DMS 273 treated with DMSO at 0.1 percent for 48 hours (cell line): Measurements from ENCODE around the gene PLCB3.

ENCODE experiments used
- DNase-seq: peaks from one replicate; lab custom pipeline; 2025; lab: John Stamatoyannopoulos, UW

The PLCB3 gene

GRCh38 chr11:64250415-64251015 is 815 bp upstream of the PLCB3 start:
- DNase-seq = no peak

GRCh38 chr11:64251753-64252002 is 348 bp downstream of the PLCB3 start:
- no peak for DNase-seq

- DNase-seq = no peak
Measured at GRCh38 chr11:64252003-64252872, 908 bp downstream of the PLCB3 start.

GRCh38 chr11:64253043-64253442 is 1.7 kb downstream of the PLCB3 start:
- no peak for DNase-seq

GRCh38 chr11:64253481-64253880 is 2.2 kb downstream of the PLCB3 start:
- no peak for DNase-seq

- DNase-seq = no peak
Measured at GRCh38 chr11:64254326-64254725, 3.0 kb downstream of the PLCB3 start.

GRCh38 chr11:64255135-64256128 is 4.1 kb downstream of the PLCB3 start:
- no peak for DNase-seq

GRCh38 chr11:64256300-64256699 is 5.0 kb downstream of the PLCB3 start:
- DNase-seq = no peak

GRCh38 chr11:64258356-64258755 is 7.0 kb downstream of the PLCB3 start:
- no peak for DNase-seq

- no peak for DNase-seq
Measured at GRCh38 chr11:64258946-64259532, 7.7 kb downstream of the PLCB3 start.

- no peak for DNase-seq
Measured at GRCh38 chr11:64259533-64260067, 8.3 kb downstream of the PLCB3 start.

GRCh38 chr11:64260147-64260708 is 8.9 kb downstream of the PLCB3 start:
- DNase-seq = no peak

GRCh38 chr11:64261556-64262080 is 10.3 kb downstream of the PLCB3 start:
- no peak for DNase-seq

- no peak for DNase-seq
Measured at GRCh38 chr11:64262271-64263002, 11.1 kb downstream of the PLCB3 start.

GRCh38 chr11:64263021-64263946 is 12.0 kb downstream of the PLCB3 start:
- DNase-seq = no peak

- no peak for DNase-seq
Measured at GRCh38 chr11:64263947-64264317, 12.6 kb downstream of the PLCB3 start.

GRCh38 chr11:64264371-64264852 is 13.1 kb downstream of the PLCB3 start:
- no peak for DNase-seq

- DNase-seq = no peak
Measured at GRCh38 chr11:64265176-64266160, 14.1 kb downstream of the PLCB3 start.
